ENCODE data around the gene SLC17A1. TPM values are rescaled to one million over a fixed set of nuclear protein-coding genes. Genes with fewer than 3 reads are reported as not detected.

Gene SLC17A1
- total and polyA plus RNA-seq, 2 of the 4 experiments (the other 2 are of a cell fraction): not detected

DNA sequence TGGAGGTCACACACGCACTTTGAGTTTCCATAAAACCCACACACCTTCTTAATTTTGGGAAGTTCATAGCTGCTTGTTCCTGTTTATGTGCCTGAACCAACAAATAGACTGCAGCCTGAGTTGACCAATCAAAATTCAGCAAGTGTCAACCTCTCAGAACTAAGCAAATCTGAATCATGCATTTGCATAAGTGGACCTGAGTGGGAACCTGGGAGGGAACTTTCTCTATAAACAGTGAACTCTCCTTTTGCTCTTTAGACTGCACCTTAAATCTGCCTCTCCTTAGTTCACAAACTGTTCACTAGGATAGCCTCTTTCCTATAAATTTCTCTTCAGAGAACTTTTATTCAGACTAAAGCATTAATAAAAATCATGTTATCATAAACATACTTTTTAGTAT is 37.9 kb downstream of the SLC17A1 start:
- H2BK5ac ChIP-seq (ENCODE audit: low read depth, low read length, poor library complexity, severe bottlenecking): no peak overlapping the region
- no peaks in the 10 kb centered on the region for H3K36me3 ChIP-seq (ENCODE audit: control insufficient read depth, insufficient read depth, low read length)
- H3K9ac ChIP-seq (ENCODE audit: low read depth, low read length): no peak overlapping the region
- DNase-seq: no peak
- H2AK5ac ChIP-seq (ENCODE audit: low read depth, low read length): no peak overlapping the region
- ChIA-PET POLR2A (ENCODE audit: unreplicated experiment) (no interaction called here), CTCF (no interaction called here)
- no peak overlapping the region for H3K14ac ChIP-seq (replicated peaks; ENCODE audit: low read depth, low read length)
- no peaks in the 10 kb centered on the region for H3K9me1 ChIP-seq (ENCODE audit: insufficient read depth, low read length)
- no peak overlapping the region for H3K18ac ChIP-seq (ENCODE audit: low read depth, low read length)
- no peaks in the 10 kb centered on the region for H3K79me1 ChIP-seq (ENCODE audit: low read depth in 1 of 2, low read length in 2 of 2)
- no peak overlapping the region for H3K27ac ChIP-seq (ENCODE audit: insufficient read depth, low read length)
- no peak overlapping the region for H3K23ac ChIP-seq (ENCODE audit: low read depth, low read length)
- no peak overlapping the region for H2AK9ac ChIP-seq (replicated peaks; ENCODE audit: low read depth, low read length, poor library complexity)
- intact Hi-C loops (cut with micrococcal nuclease): no loop called here
- H3K27me3 ChIP-seq (ENCODE audit: control insufficient read depth, insufficient read depth, low read length): no peaks in the 10 kb centered on the region
- H3K4me2 ChIP-seq (ENCODE audit: low read depth, low read length): no peak overlapping the region
- no peaks in the 10 kb centered on the region for H4K20me1 ChIP-seq (ENCODE audit: insufficient read depth, low read length)
- no peaks in the 10 kb centered on the region for H3K9me3 ChIP-seq (ENCODE audit: control insufficient read depth, insufficient read depth, low read length)
- no peak overlapping the region for H3K56ac ChIP-seq (ENCODE audit: extremely low read depth, insufficient read depth, low read length)
- no peak overlapping the region for H2BK20ac ChIP-seq (ENCODE audit: low read depth, low read length)
- 100% methylated on average over 1 of the region's 1 CpG; no CpG with 5 or more reads in 1 of the 2 experiments for WGBS, 2 experiments (ENCODE audit: extremely low coverage in 2 of 2, insufficient read length in 1 of 2)
- H3K4me3 ChIP-seq (ENCODE audit: insufficient read depth, low read depth, low read length): no peak overlapping the region
- no peak overlapping the region for H4K5ac ChIP-seq (ENCODE audit: low read depth, low read length)
- no peak overlapping the region for H2BK15ac ChIP-seq (ENCODE audit: low read depth, low read length)
- no TSS peak for BruUV-seq (replicated peaks)
- TF ChIP-seq CHD1 (IDR thresholded peaks at IDR 0.05; ENCODE audit: low read depth, low read length) (no peak), RFX5 (IDR thresholded peaks at IDR 0.05; ENCODE audit: low read depth, low read length) (no peak), POLR2A (IDR thresholded peaks at IDR 0.05; ENCODE audit: low read depth, low read length) (no peak), RCOR1 (IDR thresholded peaks at IDR 0.05; ENCODE audit: insufficient replicate concordance, low read length) (no peak), SMC3 (IDR thresholded peaks at IDR 0.05; ENCODE audit: low read depth, low read length) (no peak), MXI1 (IDR thresholded peaks at IDR 0.05; ENCODE audit: borderline replicate concordance, low read depth, low read length) (no peak), NFE2L2 (IDR thresholded peaks at IDR 0.05; ENCODE audit: low read depth, low read length) (no peak), MAFK (IDR thresholded peaks at IDR 0.05; ENCODE audit: low read depth, low read length) (no peak), RAD21 (IDR thresholded peaks at IDR 0.05; ENCODE audit: low read length) (no peak), MAZ (IDR thresholded peaks at IDR 0.05; ENCODE audit: borderline replicate concordance, low read depth, low read length) (no peak), CEBPB (IDR thresholded peaks at IDR 0.05; ENCODE audit: low read depth, low read length) (no peak), BHLHE40 (IDR thresholded peaks at IDR 0.05; ENCODE audit: low read depth, low read length) (no peak), FOS (IDR thresholded peaks at IDR 0.05; ENCODE audit: low read depth, low read length) (no peak)
- TF ChIP-seq, protein P1, sequence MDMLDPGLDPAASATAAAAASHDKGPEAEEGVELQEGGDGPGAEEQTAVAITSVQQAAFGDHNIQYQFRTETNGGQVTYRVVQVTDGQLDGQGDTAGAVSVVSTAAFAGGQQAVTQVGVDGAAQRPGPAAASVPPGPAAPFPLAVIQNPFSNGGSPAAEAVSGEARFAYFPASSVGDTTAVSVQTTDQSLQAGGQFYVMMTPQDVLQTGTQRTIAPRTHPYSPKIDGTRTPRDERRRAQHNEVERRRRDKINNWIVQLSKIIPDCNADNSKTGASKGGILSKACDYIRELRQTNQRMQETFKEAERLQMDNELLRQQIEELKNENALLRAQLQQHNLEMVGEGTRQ (IDR thresholded peaks at IDR 0.05; ENCODE audit: low read depth, low read length): no peak
- TF ChIP-seq, protein P2, sequence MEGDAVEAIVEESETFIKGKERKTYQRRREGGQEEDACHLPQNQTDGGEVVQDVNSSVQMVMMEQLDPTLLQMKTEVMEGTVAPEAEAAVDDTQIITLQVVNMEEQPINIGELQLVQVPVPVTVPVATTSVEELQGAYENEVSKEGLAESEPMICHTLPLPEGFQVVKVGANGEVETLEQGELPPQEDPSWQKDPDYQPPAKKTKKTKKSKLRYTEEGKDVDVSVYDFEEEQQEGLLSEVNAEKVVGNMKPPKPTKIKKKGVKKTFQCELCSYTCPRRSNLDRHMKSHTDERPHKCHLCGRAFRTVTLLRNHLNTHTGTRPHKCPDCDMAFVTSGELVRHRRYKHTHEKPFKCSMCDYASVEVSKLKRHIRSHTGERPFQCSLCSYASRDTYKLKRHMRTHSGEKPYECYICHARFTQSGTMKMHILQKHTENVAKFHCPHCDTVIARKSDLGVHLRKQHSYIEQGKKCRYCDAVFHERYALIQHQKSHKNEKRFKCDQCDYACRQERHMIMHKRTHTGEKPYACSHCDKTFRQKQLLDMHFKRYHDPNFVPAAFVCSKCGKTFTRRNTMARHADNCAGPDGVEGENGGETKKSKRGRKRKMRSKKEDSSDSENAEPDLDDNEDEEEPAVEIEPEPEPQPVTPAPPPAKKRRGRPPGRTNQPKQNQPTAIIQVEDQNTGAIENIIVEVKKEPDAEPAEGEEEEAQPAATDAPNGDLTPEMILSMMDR (conservative IDR thresholded peaks at IDR 0.05; ENCODE audit: low read depth, low read length): no peak
- TF ChIP-seq, protein P3, sequence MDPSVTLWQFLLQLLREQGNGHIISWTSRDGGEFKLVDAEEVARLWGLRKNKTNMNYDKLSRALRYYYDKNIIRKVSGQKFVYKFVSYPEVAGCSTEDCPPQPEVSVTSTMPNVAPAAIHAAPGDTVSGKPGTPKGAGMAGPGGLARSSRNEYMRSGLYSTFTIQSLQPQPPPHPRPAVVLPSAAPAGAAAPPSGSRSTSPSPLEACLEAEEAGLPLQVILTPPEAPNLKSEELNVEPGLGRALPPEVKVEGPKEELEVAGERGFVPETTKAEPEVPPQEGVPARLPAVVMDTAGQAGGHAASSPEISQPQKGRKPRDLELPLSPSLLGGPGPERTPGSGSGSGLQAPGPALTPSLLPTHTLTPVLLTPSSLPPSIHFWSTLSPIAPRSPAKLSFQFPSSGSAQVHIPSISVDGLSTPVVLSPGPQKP (IDR thresholded peaks at IDR 0.05; ENCODE audit: borderline replicate concordance, low read depth, low read length): no peak
- H3K4ac ChIP-seq (ENCODE audit: low read depth, low read length): no peak overlapping the region
- H2AFZ ChIP-seq (replicated peaks; ENCODE audit: low read length, poor library complexity): no peak overlapping the region
- no peak overlapping the region for H4K8ac ChIP-seq (ENCODE audit: low read depth in 2 of 2, low read length in 2 of 2)
- no peaks in the 10 kb centered on the region for H3K4me1 ChIP-seq (ENCODE audit: control insufficient read depth, insufficient read depth, low read length)
- H2BK120ac ChIP-seq (ENCODE audit: low read depth, low read length): no peak overlapping the region
- in situ Hi-C loops (cut with MboI; ENCODE audit: low sequenced_read_pairs): no loop called here
- ATAC-seq (ENCODE audit: low read depth): no peak
- dilution Hi-C loops (cut with HindIII; ENCODE audit: low sequenced_read_pairs, unreplicated experiment): no loop called here
- no peak overlapping the region for H4K91ac ChIP-seq (ENCODE audit: insufficient read depth, low read depth, low read length)
